ENCODE measurements around the gene DTWD2. TPM values are rescaled to one million over a fixed set of nuclear protein-coding genes. Genes with fewer than 3 reads are reported as not detected.
A peak's percentile ranks its signal among the peaks of the same experiment; 100 is the strongest.

Gene DTWD2, protein sequence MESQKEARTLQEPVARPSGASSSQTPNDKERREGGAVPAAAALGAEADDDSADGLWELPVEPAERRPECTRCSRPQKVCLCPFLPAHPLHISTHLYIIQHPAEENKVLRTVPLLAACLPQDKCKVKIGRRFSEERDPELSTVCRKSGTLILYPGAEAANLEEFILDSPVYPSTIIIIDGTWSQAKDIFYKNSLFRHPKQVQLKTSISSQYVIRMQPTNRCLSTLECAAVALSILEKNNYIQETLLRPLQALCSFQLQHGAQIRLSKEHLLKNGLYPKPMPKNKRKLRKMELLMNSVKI
- total RNA-seq (2021) (3.3 and 4.9 TPM in 2 replicates), Bru-seq, nascent RNA (percentile 55 among the genes with signal in this experiment), BruChase-seq, experiment 1, labeled RNA remaining after a 2-hour chase (percentile 47 among the genes with signal in this experiment), BruChase-seq, experiment 2, labeled RNA remaining after a 6-hour chase (percentile 46 among the genes with signal in this experiment)
- long read RNA-seq, transcript DTWD2-203 (6 exons, 2,307 nt): major isoform, 5 of 8 reads
- long read RNA-seq, partial matches to known transcripts: 0 of 8 reads
- long read RNA-seq, other reads (novel, unspliced or antisense): 3 of 8 reads

DNA sequence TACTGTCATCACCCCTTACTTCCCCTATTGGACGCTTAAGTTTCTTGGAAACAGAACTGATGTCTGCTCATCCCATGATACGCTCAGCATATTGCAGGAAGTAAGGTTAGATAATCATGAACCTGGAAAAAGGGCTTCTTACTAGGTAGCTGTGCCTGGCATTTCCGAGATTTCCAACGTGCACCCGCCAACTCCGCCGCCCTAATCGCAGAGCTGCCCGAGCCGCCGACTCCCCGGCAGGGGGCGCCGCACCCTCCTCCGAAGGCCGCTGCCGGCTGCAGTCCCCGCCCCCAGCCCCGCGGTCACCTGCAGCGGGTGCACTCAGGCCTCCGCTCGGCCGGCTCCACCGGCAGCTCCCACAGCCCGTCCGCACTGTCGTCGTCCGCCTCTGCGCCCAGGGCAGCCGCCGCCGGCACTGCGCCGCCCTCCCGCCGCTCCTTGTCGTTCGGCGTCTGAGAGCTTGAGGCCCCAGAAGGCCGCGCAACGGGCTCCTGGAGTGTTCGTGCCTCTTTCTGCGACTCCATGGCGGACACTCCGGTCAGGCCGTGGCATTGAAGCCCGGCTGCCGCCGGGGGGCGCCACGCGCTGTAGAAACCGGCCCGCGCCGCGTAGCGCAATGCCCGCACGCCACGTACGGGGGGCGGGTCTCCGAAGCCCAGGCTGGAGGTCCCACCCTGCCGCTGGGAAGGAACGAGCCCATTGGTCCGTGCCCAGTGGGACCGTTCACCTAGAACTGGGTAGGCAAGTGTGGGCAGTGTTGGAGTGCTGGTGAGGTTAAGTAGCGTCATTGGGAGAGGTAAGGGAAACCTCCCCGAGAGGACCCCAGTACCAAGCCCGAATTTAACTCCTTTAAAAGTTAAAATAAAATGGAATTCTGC lies at the start of gene DTWD2:
Gene DTWD2, minus strand, starts transcription at position 560 of the 878 bp plus-strand sequence. Its CDS starts 36 bp downstream, at position 524.
- H3K27me3 ChIP-seq (ENCODE audit: insufficient read depth, low read depth): no peaks in the 10 kb centered on the region
- TF ChIP-seq, protein P1, sequence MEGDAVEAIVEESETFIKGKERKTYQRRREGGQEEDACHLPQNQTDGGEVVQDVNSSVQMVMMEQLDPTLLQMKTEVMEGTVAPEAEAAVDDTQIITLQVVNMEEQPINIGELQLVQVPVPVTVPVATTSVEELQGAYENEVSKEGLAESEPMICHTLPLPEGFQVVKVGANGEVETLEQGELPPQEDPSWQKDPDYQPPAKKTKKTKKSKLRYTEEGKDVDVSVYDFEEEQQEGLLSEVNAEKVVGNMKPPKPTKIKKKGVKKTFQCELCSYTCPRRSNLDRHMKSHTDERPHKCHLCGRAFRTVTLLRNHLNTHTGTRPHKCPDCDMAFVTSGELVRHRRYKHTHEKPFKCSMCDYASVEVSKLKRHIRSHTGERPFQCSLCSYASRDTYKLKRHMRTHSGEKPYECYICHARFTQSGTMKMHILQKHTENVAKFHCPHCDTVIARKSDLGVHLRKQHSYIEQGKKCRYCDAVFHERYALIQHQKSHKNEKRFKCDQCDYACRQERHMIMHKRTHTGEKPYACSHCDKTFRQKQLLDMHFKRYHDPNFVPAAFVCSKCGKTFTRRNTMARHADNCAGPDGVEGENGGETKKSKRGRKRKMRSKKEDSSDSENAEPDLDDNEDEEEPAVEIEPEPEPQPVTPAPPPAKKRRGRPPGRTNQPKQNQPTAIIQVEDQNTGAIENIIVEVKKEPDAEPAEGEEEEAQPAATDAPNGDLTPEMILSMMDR (conservative IDR thresholded peaks at IDR 0.05): peak; percentile 90
- no peak for TF ChIP-seq EZH2 (IDR thresholded peaks at IDR 0.05; ENCODE audit: low read depth)
- H3K27ac ChIP-seq: peak within 1 kb of the TSS; percentile 68
- peak; percentile 87 to 96 for DNase-seq
- intact Hi-C loops (cut with micrococcal nuclease; ENCODE audit: unreplicated experiment): loop anchor here (1.0 to 5.0 kb wide), 7 partner anchors 83 to 754 kb away; partner anchors contain the start of genes DMXL1 and HSD17B4
- ChIA-PET POLR2A (ENCODE audit: unreplicated experiment) (interaction anchor here (0.5 to 0.6 kb wide), 3 partner anchors 424 to 1203 kb away, joined by 3 to 29 read pairs (median 5); no protein-coding TSS in a partner anchor), CTCF (interaction anchor here (0.6 to 2.0 kb wide), 4 partner anchors 346 to 1686 kb away, joined by 4 to 13 read pairs (median 6); no protein-coding TSS in a partner anchor)
- no peaks in the 10 kb centered on the region for H4K20me1 ChIP-seq (ENCODE audit: insufficient read depth)
- H3K36me3 ChIP-seq (ENCODE audit: low read depth): no peaks in the 10 kb centered on the region
- H3K9me3 ChIP-seq (ENCODE audit: insufficient read depth, low read depth): no peaks in the 10 kb centered on the region; the same call in 1 of the 2 replicates
- peaks cover 27% of the 10 kb centered on the region for H3K4me1 ChIP-seq (replicated peaks; ENCODE audit: insufficient read depth)
- no peaks in the 10 kb centered on the region for H3K9me2 ChIP-seq (ENCODE audit: insufficient read depth)
- peak within 1 kb of the TSS; percentile 93 for H2AFZ ChIP-seq
- H3K79me2 ChIP-seq (ENCODE audit: low read depth): no peaks in the 10 kb centered on the region; the same call in 1 of the 2 replicates
- H3K4me3 ChIP-seq: peak within 1 kb of the TSS; percentile 78
- no TSS peak for BruUV-seq (replicated peaks)
- H3F3A ChIP-seq (ENCODE audit: insufficient read depth, low read depth): peaks cover 6% of the 10 kb centered on the region; the same call in 1 of the 2 replicates
- peak within 1 kb of the TSS; percentile 91 for H3K4me2 ChIP-seq

- no peak overlapping the region for H2AFZ ChIP-seq
- no peak overlapping the region for H3K27ac ChIP-seq
- no TSS peak for BruUV-seq (replicated peaks)
- intact Hi-C loops (cut with micrococcal nuclease; ENCODE audit: unreplicated experiment): no loop called here
- peaks cover 7% of the 10 kb centered on the region; the same call in 1 of the 2 replicates for H3K4me1 ChIP-seq (replicated peaks; ENCODE audit: insufficient read depth)
- no peaks in the 10 kb centered on the region for H3K9me2 ChIP-seq (ENCODE audit: insufficient read depth)
- H3F3A ChIP-seq (ENCODE audit: insufficient read depth, low read depth): no peaks in the 10 kb centered on the region
- no peak overlapping the region for H3K4me3 ChIP-seq
- ChIA-PET POLR2A (ENCODE audit: unreplicated experiment) (no interaction called here), CTCF (no interaction called here)
- H3K36me3 ChIP-seq (ENCODE audit: low read depth): no peaks in the 10 kb centered on the region
- H3K27me3 ChIP-seq (ENCODE audit: insufficient read depth, low read depth): no peaks in the 10 kb centered on the region
- no peak overlapping the region for H3K4me2 ChIP-seq
- DNase-seq: no peak
- TF ChIP-seq, protein P1 (conservative IDR thresholded peaks at IDR 0.05): no peak
- TF ChIP-seq EZH2 (IDR thresholded peaks at IDR 0.05; ENCODE audit: low read depth): no peak
- no peaks in the 10 kb centered on the region for H4K20me1 ChIP-seq (ENCODE audit: insufficient read depth)
- no peaks in the 10 kb centered on the region for H3K79me2 ChIP-seq (ENCODE audit: low read depth)
- H3K9me3 ChIP-seq (ENCODE audit: insufficient read depth, low read depth): no peaks in the 10 kb centered on the region
Measured at GRCh38 chr5:119037496-119038215, 49.3 kb upstream of the DTWD2 start.
